ENCODE results near the gene SCARF2.

SCARF2 gene

GRCh38 chr22:20424568-20424931 is 13.1 kb downstream of the SCARF2 start:
- DNase-seq, result no peak
- Histone ChIP-seq H3K36me3 (replicated peaks) (peaks cover 31% of the 10 kb centered on the region), H3K27ac (no peak overlapping the region), H3K4me3 (ENCODE audit: low read depth, low read length) (no peak overlapping the region), H3K27me3 (replicated peaks) (no peaks in the 10 kb centered on the region)
- in situ Hi-C loops (cut with HindIII; ENCODE audit: low pct_ligation_motif_present, low sequenced_read_pairs), result no loop called here
- TF ChIP-seq CTCF (IDR thresholded peaks at IDR 0.05; ENCODE audit: low read depth, low read length, missing control alignments), result no peak

- Histone ChIP-seq H3K27me3 (replicated peaks) (no peaks in the 10 kb centered on the region), H3K27ac (no peak overlapping the region), H3K36me3 (replicated peaks) (peaks cover 31% of the 10 kb centered on the region), H3K4me3 (ENCODE audit: low read depth, low read length) (no peak overlapping the region)
- in situ Hi-C loops (cut with HindIII; ENCODE audit: low pct_ligation_motif_present, low sequenced_read_pairs), result no loop called here
- TF ChIP-seq CTCF (IDR thresholded peaks at IDR 0.05; ENCODE audit: low read depth, low read length, missing control alignments), result no peak
- no peak for DNase-seq
Measured at GRCh38 chr22:20423906-20424551, 13.6 kb downstream of the SCARF2 start.

- Histone ChIP-seq H3K27ac (no peak overlapping the region), H3K27me3 (replicated peaks) (no peaks in the 10 kb centered on the region), H3K36me3 (replicated peaks) (peaks cover 23% of the 10 kb centered on the region), H3K4me3 (ENCODE audit: low read depth, low read length) (no peak overlapping the region)
- in situ Hi-C loops (cut with HindIII; ENCODE audit: low pct_ligation_motif_present, low sequenced_read_pairs), result no loop called here
- TF ChIP-seq CTCF (IDR thresholded peaks at IDR 0.05; ENCODE audit: low read depth, low read length, missing control alignments), result no peak
- DNase-seq, result no peak
Measured at GRCh38 chr22:20423008-20423905, 14.4 kb downstream of the SCARF2 start.

- DNase-seq, result no peak
- Histone ChIP-seq H3K4me3 (ENCODE audit: low read depth, low read length) (no peak overlapping the region), H3K36me3 (replicated peaks) (peaks cover 19% of the 10 kb centered on the region), H3K27me3 (replicated peaks) (no peaks in the 10 kb centered on the region), H3K27ac (no peak overlapping the region)
- in situ Hi-C loops (cut with HindIII; ENCODE audit: low pct_ligation_motif_present, low sequenced_read_pairs), result no loop called here
- TF ChIP-seq CTCF (IDR thresholded peaks at IDR 0.05; ENCODE audit: low read depth, low read length, missing control alignments), result no peak
Measured at GRCh38 chr22:20422271-20423007, 15.2 kb downstream of the SCARF2 start.

GRCh38 chr22:20421507-20421874 is 16.1 kb downstream of the SCARF2 start:
- Histone ChIP-seq H3K27me3 (replicated peaks) (no peaks in the 10 kb centered on the region), H3K4me3 (ENCODE audit: low read depth, low read length) (no peak overlapping the region), H3K36me3 (replicated peaks) (peaks cover 11% of the 10 kb centered on the region), H3K27ac (no peak overlapping the region)
- in situ Hi-C loops (cut with HindIII; ENCODE audit: low pct_ligation_motif_present, low sequenced_read_pairs), result no loop called here
- no peak for DNase-seq
- no peak for TF ChIP-seq CTCF (IDR thresholded peaks at IDR 0.05; ENCODE audit: low read depth, low read length, missing control alignments)
